IMR-90 (cell line): Measurements from ENCODE around the gene OSBPL2. TPM values are rescaled to one million over a fixed set of nuclear protein-coding genes. Genes with fewer than 3 reads are reported as not detected.

Experiments
- ATAC-seq: fragments of 200-7000 bp; cut with Tn5 transposase; 2 replicates; pipeline ENCODE4 v1.9.1; 2020; ENCODE audit warnings: low read depth, mild to moderate bottlenecking, moderate library complexity
- BruUV-seq: library from RNA; stranded (reverse); fragments of 400-500 nt; replicated peaks from 2 replicates; lab custom pipeline; 2021; lab: Mats Ljungman, UMichigan
- CTCF ChIA-PET: fragments of 300-600 bp; formaldehyde crosslinking; extraction: SDS; loops from one replicate; lab custom pipeline; 2021; ENCODE audit warnings: antibody characterized with exemption; lab: Yijun Ruan, JAX
- POLR2A ChIA-PET: fragments of 300-600 bp; sonication (Branson Sonifier 250); formaldehyde crosslinking; loops from one replicate; lab custom pipeline; 2022; ENCODE audit warnings: antibody characterized with exemption; ENCODE audit not compliant: unreplicated experiment; lab: Charles Lee
- DNase-seq: peaks from one replicate; pipeline ENCODE4 v3.0.0; 2013
- H2AFZ ChIP-seq: replicated peaks from 2 replicates; pipeline ENCODE3; 2013; ENCODE audit warnings: low read length, mild to moderate bottlenecking; ENCODE audit not compliant: poor library complexity
- H2AK5ac ChIP-seq: 2 replicates; pipeline ENCODE4 v1.6.1; 2013; ENCODE audit warnings: low read depth, low read length, inconsistent platforms
- H2AK9ac ChIP-seq: replicated peaks from 2 replicates; pipeline ENCODE3; 2013; ENCODE audit warnings: mild to moderate bottlenecking, low read depth, low read length, moderate library complexity; ENCODE audit not compliant: poor library complexity
- H2BK120ac ChIP-seq: 2 replicates; pipeline ENCODE4 v1.6.1; 2013; ENCODE audit warnings: low read depth, low read length, inconsistent platforms
- H2BK15ac ChIP-seq: 3 replicates; pipeline ENCODE4 v1.6.1; 2013; ENCODE audit warnings: low read depth, low read length, inconsistent platforms
- H2BK20ac ChIP-seq: 2 replicates; pipeline ENCODE4 v1.6.1; 2013; ENCODE audit warnings: low read depth, mild to moderate bottlenecking, inconsistent platforms, low read length, moderate library complexity
- H2BK5ac ChIP-seq: 2 replicates; pipeline ENCODE4 v1.6.1; 2013; ENCODE audit warnings: mild to moderate bottlenecking, low read depth, low read length, inconsistent platforms; ENCODE audit not compliant: poor library complexity, severe bottlenecking
- H3K14ac ChIP-seq: replicated peaks from 2 replicates; pipeline ENCODE4 v1.6.1; 2013; ENCODE audit warnings: low read depth, low read length, inconsistent platforms
- H3K18ac ChIP-seq: 2 replicates; pipeline ENCODE4 v1.6.1; 2013; ENCODE audit warnings: low read depth, low read length, control low read depth
- H3K23ac ChIP-seq: 2 replicates; pipeline ENCODE4 v1.6.1; 2013; ENCODE audit warnings: low read depth, low read length, inconsistent platforms
- H3K27ac ChIP-seq: 2 replicates; pipeline ENCODE4 v1.5.1; 2013; ENCODE audit warnings: mild to moderate bottlenecking, control low read depth, low read length; ENCODE audit not compliant: insufficient read depth
- H3K27me3 ChIP-seq: 2 replicates; pipeline ENCODE4 v1.6.1; 2013; ENCODE audit warnings: low read length; ENCODE audit not compliant: control insufficient read depth, insufficient read depth
- H3K36me3 ChIP-seq: 2 replicates; pipeline ENCODE4 v1.6.1; 2013; ENCODE audit warnings: low read length, mixed read lengths; ENCODE audit not compliant: control insufficient read depth, insufficient read depth
- H3K4ac ChIP-seq: 2 replicates; pipeline ENCODE4 v1.6.1; 2013; ENCODE audit warnings: low read depth, low read length, inconsistent platforms
- H3K4me1 ChIP-seq: 2 replicates; pipeline ENCODE4 v1.6.1; 2013; ENCODE audit warnings: low read length, mixed read lengths; ENCODE audit not compliant: control insufficient read depth, insufficient read depth
- H3K4me2 ChIP-seq: 2 replicates; pipeline ENCODE4 v1.6.1; 2013; ENCODE audit warnings: low read depth, mild to moderate bottlenecking, control low read depth, low read length, moderate library complexity
- H3K4me3 ChIP-seq: 2 replicates; pipeline ENCODE4 v1.5.1; 2013; ENCODE audit warnings: low read depth, mild to moderate bottlenecking, control low read depth, low read length, moderate library complexity; ENCODE audit not compliant: insufficient read depth
- H3K56ac ChIP-seq: 2 replicates; pipeline ENCODE4 v1.6.1; 2013; ENCODE audit warnings: low read length, inconsistent platforms; ENCODE audit not compliant: insufficient read depth; ENCODE audit errors: extremely low read depth
- H3K79me1 ChIP-seq, 2 experiments: 2 replicates each; pipeline ENCODE4 v1.6.1; 2013; ENCODE audit warnings: low read length in 2 of 2, inconsistent platforms in 1 of 2, low read depth in 1 of 2
- H3K9ac ChIP-seq: 2 replicates; pipeline ENCODE4 v1.6.1; 2013; ENCODE audit warnings: low read depth, low read length, control low read depth
- H3K9me1 ChIP-seq: 2 replicates; pipeline ENCODE4 v1.6.1; 2013; ENCODE audit warnings: low read length, inconsistent platforms; ENCODE audit not compliant: insufficient read depth
- H3K9me3 ChIP-seq: 2 replicates; pipeline ENCODE4 v1.6.1; 2013; ENCODE audit warnings: low read length; ENCODE audit not compliant: control insufficient read depth, insufficient read depth
- H4K20me1 ChIP-seq: 2 replicates; pipeline ENCODE4 v1.6.1; 2013; ENCODE audit warnings: low read length, inconsistent platforms; ENCODE audit not compliant: insufficient read depth
- H4K5ac ChIP-seq: 2 replicates; pipeline ENCODE4 v1.6.1; 2013; ENCODE audit warnings: mild to moderate bottlenecking, low read depth, low read length, control low read depth
- H4K8ac ChIP-seq, 2 experiments: 2 replicates each; pipeline ENCODE4 v1.6.1; 2013; ENCODE audit warnings: low read depth in 2 of 2, low read length in 2 of 2, control low read depth in 1 of 2, inconsistent platforms in 1 of 2
- H4K91ac ChIP-seq: 2 replicates; pipeline ENCODE4 v1.6.1; 2013; ENCODE audit warnings: low read depth, low read length, inconsistent platforms; ENCODE audit not compliant: insufficient read depth
- CEBPB ChIP-seq: IDR thresholded peaks from 2 replicates; pipeline ENCODE4 v1.6.1; 2012; ENCODE audit warnings: low read depth, low read length, improper control_type of control experiment
- CTCF ChIP-seq: conservative IDR thresholded peaks from 2 replicates; pipeline ENCODE4 v1.5.1; 2012; ENCODE audit warnings: mild to moderate bottlenecking, low read depth, low read length, improper control_type of control experiment
- ELK1 ChIP-seq: fragments of 150-350 bp; IDR thresholded peaks from 2 replicates; pipeline ENCODE4 v1.6.1; 2016; ENCODE audit warnings: low read depth, mild to moderate bottlenecking, low read length, moderate library complexity, borderline replicate concordance
- FOS ChIP-seq: fragments of 150-350 bp; IDR thresholded peaks from 2 replicates; pipeline ENCODE4 v1.6.1; 2016; ENCODE audit warnings: low read depth, low read length
- MAFK ChIP-seq: IDR thresholded peaks from 2 replicates; pipeline ENCODE4 v1.6.1; 2012; ENCODE audit warnings: low read depth, low read length, improper control_type of control experiment
- MAZ ChIP-seq: IDR thresholded peaks from 2 replicates; pipeline ENCODE4 v1.6.1; 2012; ENCODE audit warnings: low read depth, mild to moderate bottlenecking, low read length, improper control_type of control experiment, moderate library complexity, borderline replicate concordance
- NFE2L2 ChIP-seq: fragments of 150-350 bp; IDR thresholded peaks from 2 replicates; pipeline ENCODE4 v1.6.1; 2016; ENCODE audit warnings: low read depth, mild to moderate bottlenecking, low read length
- POLR2A ChIP-seq: IDR thresholded peaks from 2 replicates; pipeline ENCODE4 v1.6.1; 2012; ENCODE audit warnings: mild to moderate bottlenecking, low read depth, low read length
- RAD21 ChIP-seq: IDR thresholded peaks from 2 replicates; pipeline ENCODE4 v1.6.1; 2012; ENCODE audit warnings: low read length, improper control_type of control experiment
- RFX5 ChIP-seq: IDR thresholded peaks from 2 replicates; pipeline ENCODE4 v1.8.0; 2012; ENCODE audit warnings: low read depth, mild to moderate bottlenecking, low read length, moderate library complexity
- SMC3 ChIP-seq: fragments of 150-350 bp; IDR thresholded peaks from 2 replicates; pipeline ENCODE4 v1.6.1; 2016; ENCODE audit warnings: low read depth, mild to moderate bottlenecking, antibody characterized with exemption, low read length, moderate library complexity
- WGBS, 2 experiments: methylation state at CpG; one replicate each; pipeline versions ENCODE4 v1.1.5 to v1.1.7; 2013; ENCODE audit warnings: missing lambda C conversion rate in 2 of 2; ENCODE audit not compliant: insufficient read length in 1 of 2; ENCODE audit errors: extremely low coverage in 2 of 2; 5-methylcytosine and 5-hydroxymethylcytosine counted together
- dilution Hi-C: fragments of 300-500 bp; cut with HindIII; formaldehyde crosslinking; loops from one replicate; pipeline ENCODE4 v1.14.3; 2018; ENCODE audit warnings: low sequenced_read_pairs; ENCODE audit not compliant: unreplicated experiment
- in situ Hi-C: fragments of 300-500 bp; cut with MboI; formaldehyde crosslinking; loops from 3 replicates; pipeline ENCODE4 v1.14.3; 2019; ENCODE audit warnings: low sequenced_read_pairs, inconsistent platforms, mixed read lengths
- intact Hi-C: fragments of 100-400 bp; cut with micrococcal nuclease; formaldehyde crosslinking; loops from 2 replicates; pipeline ENCODE4 v1.10.0; 2022
- polyA plus RNA-seq, 3 experiments: library from polyadenylated mRNA; depleted of rRNA; stranded (reverse); fragments of >200 nt; gene quantifications; 2 replicates each; pipeline ENCODE4 v1.2.3, GENCODE V29; 2012; ENCODE audit warnings: low replicate concordance in 1 of 3
- total RNA-seq: library from RNA; depleted of rRNA; stranded (reverse); fragments of >200 nt; gene quantifications from 2 replicates; pipeline ENCODE4 v1.2.3, GENCODE V29; 2012

The OSBPL2 gene
- total and polyA plus RNA-seq, 2 of the 4 experiments (the other 2 are of a cell fraction): 19.3 to 27.6 TPM

- no peak overlapping the region for H3K4me3 ChIP-seq
- no peak overlapping the region for H2BK15ac ChIP-seq
- H3K4ac ChIP-seq: no peak overlapping the region
- H3K79me1 ChIP-seq: no peaks in the 10 kb centered on the region
- H2BK120ac ChIP-seq: no peak overlapping the region
- no peak overlapping the region for H2AK9ac ChIP-seq
- in situ Hi-C loops: no loop called here
- H4K91ac ChIP-seq: no peak overlapping the region
- peak overlapping the region; percentile 5 for H2AFZ ChIP-seq
- intact Hi-C loops: no loop called here
- dilution Hi-C loops: no loop called here
- no peak overlapping the region for H2AK5ac ChIP-seq
- no peak overlapping the region for H4K5ac ChIP-seq
- no peak overlapping the region for H3K9ac ChIP-seq
- H3K4me1 ChIP-seq: no peaks in the 10 kb centered on the region
- ATAC-seq (no peak), DNase-seq (no peak)
- H3K18ac ChIP-seq: no peak overlapping the region
- no peak for TF ChIP-seq ELK1
- no peak for TF ChIP-seq CTCF
- no peak for TF ChIP-seq NFE2L2
- no peak for TF ChIP-seq RAD21
- no peak for TF ChIP-seq CEBPB
- TF ChIP-seq FOS: no peak
- TF ChIP-seq RFX5: no peak
- no peak for TF ChIP-seq SMC3
- TF ChIP-seq POLR2A: no peak
- TF ChIP-seq MAFK: no peak
- TF ChIP-seq MAZ: no peak
- H4K8ac ChIP-seq: no peak overlapping the region
- peaks cover 4% of the 10 kb centered on the region; the same call in 1 of the 2 replicates for H4K20me1 ChIP-seq
- H3K27ac ChIP-seq: no peak overlapping the region
- 63% methylated on average over 4 of the region's 10 CpGs; no CpG with 5 or more reads in 1 of the 2 experiments for WGBS, 2 experiments
- no peaks in the 10 kb centered on the region for H3K36me3 ChIP-seq
- no peak overlapping the region for H3K4me2 ChIP-seq
- peaks cover 46% of the 10 kb centered on the region for H3K27me3 ChIP-seq
- BruUV-seq: no TSS peak
- no peak overlapping the region for H2BK20ac ChIP-seq
- H2BK5ac ChIP-seq: peak overlapping the region; percentile 60
- no peak overlapping the region for H3K56ac ChIP-seq
- ChIA-PET CTCF (no interaction called here), POLR2A (no interaction called here)
- no peak overlapping the region for H3K14ac ChIP-seq
- H3K9me3 ChIP-seq: peaks cover 4% of the 10 kb centered on the region
- no peaks in the 10 kb centered on the region for H3K9me1 ChIP-seq
- H3K23ac ChIP-seq: no peak overlapping the region
These were observed 7.6 kb upstream of the OSBPL2 start for GRCh38 chr20:62230696-62231095.
